Activated CD4-positive, alpha-beta T cell treated with anti-CD3 and anti-CD28 coated beads for 4 hours (primary cell): Measurements from ENCODE around the gene ADA.

ENCODE experiments used
- DNase-seq, 2 donors: peaks; one replicate each; pipeline ENCODE4 v3.0.0-alpha.2; 2020

ADA gene

GRCh38 chr20:44643596-44644229 lies 7.8 kb downstream of the ADA start:
- peak; percentile 33 to 35 for DNase-seq

GRCh38 chr20:44643154-44643519 lies 8.4 kb downstream of the ADA start:
- no peak for DNase-seq

GRCh38 chr20:44642203-44643153 lies 9.0 kb downstream of the ADA start:
- DNase-seq, result peak in 1 of 2 donors; percentile 26

GRCh38 chr20:44641325-44641724 lies 10.2 kb downstream of the ADA start:
- no peak for DNase-seq

- DNase-seq, result no peak
Observed at GRCh38 chr20:44640522-44640921, 11.0 kb downstream of the ADA start.

- no peak for DNase-seq
Observed at GRCh38 chr20:44637522-44638372, 13.8 kb downstream of the ADA start.

GRCh38 chr20:44637042-44637441 lies 14.5 kb downstream of the ADA start:
- DNase-seq, result no peak

- no peak for DNase-seq
Observed at GRCh38 chr20:44635877-44636276, 15.6 kb downstream of the ADA start.

- DNase-seq, result no peak
Observed at GRCh38 chr20:44633872-44634600, 17.5 kb downstream of the ADA start.

- no peak for DNase-seq
Observed at GRCh38 chr20:44633187-44633810, 18.2 kb downstream of the ADA start.

GRCh38 chr20:44632103-44632752 lies 19.3 kb downstream of the ADA start:
- no peak for DNase-seq

GRCh38 chr20:44630297-44630696 lies 21.2 kb downstream of the ADA start:
- DNase-seq, result no peak

- DNase-seq, result no peak
Observed at GRCh38 chr20:44629542-44629941, 22.0 kb downstream of the ADA start.

- no peak for DNase-seq
Observed at GRCh38 chr20:44629017-44629385, 22.5 kb downstream of the ADA start.

GRCh38 chr20:44627364-44628010 lies 24.0 kb downstream of the ADA start:
- no peak for DNase-seq

GRCh38 chr20:44626278-44626677 lies 25.2 kb downstream of the ADA start:
- DNase-seq, result no peak

- no peak for DNase-seq
Observed at GRCh38 chr20:44625361-44625760, 26.1 kb downstream of the ADA start.

GRCh38 chr20:44624743-44625271 lies 26.7 kb downstream of the ADA start:
- no peak for DNase-seq

GRCh38 chr20:44624152-44624551 lies 27.3 kb downstream of the ADA start:
- no peak for DNase-seq

- DNase-seq, result no peak
Observed at GRCh38 chr20:44622501-44623270, 28.8 kb downstream of the ADA start.
